C4-2B (cell line): ENCODE results near the gene CEP152.

Experiments used
- CTCF ChIP-seq: fragments of 450-650 bp; conservative IDR thresholded peaks from 2 replicates; pipeline ENCODE4 v1.5.1; 2017; ENCODE audit warnings: mild to moderate bottlenecking
- ZFX ChIP-seq: fragments of 450-650 bp; IDR thresholded peaks from 2 replicates; pipeline ENCODE4 v1.6.1; 2017

GRCh38 chr15:48833526-48834239 is 22.8 kb upstream of the CEP152 start:
- no peak for TF ChIP-seq CTCF
- no peak for TF ChIP-seq ZFX
